Activated T-helper 2 cell treated with anti-CD3 and anti-CD28 coated beads, Interferon-gamma antibody, Interleukin-2, Interleukin-4, amounts not matched to agents 10 μg/mL and 5 μg/mL and 100 μg/mL, durations not matched to agents 14 hours and 24 hours and 36 hours (primary cell): ENCODE measurements around the gene NFYB. TPM values are rescaled to one million over a fixed set of nuclear protein-coding genes. Genes with fewer than 3 reads are reported as not detected.
"Not testable (repeated sequence)": the region's sequence is repeated elsewhere in the genome, so short reads cannot be mapped to it uniquely, and the experiment has no call there.

Source experiments
- DNase-seq: peaks from one replicate; pipeline ENCODE4 v3.0.0; 2021; ENCODE audit warnings: low spot score
- H3K27ac Mint-ChIP-seq: one replicate; pipeline ENCODE4 v1.8.0; 2021; ENCODE audit warnings: mixed read lengths
- H3K27me3 Mint-ChIP-seq: one replicate; pipeline ENCODE4 v1.8.0; 2021; ENCODE audit warnings: low read depth, mixed read lengths
- H3K36me3 Mint-ChIP-seq: one replicate; pipeline ENCODE4 v1.8.0; 2021; ENCODE audit warnings: low read depth, mixed read lengths
- H3K4me1 Mint-ChIP-seq: one replicate; pipeline ENCODE4 v1.8.0; 2021; ENCODE audit warnings: low read depth, mixed read lengths
- H3K4me3 Mint-ChIP-seq: one replicate; pipeline ENCODE4 v1.8.0; 2021; ENCODE audit warnings: low read depth, mild to moderate bottlenecking, moderate library complexity, mixed read lengths
- H3K9me3 Mint-ChIP-seq: one replicate; pipeline ENCODE4 v1.8.0; 2021; ENCODE audit warnings: mixed read lengths
- intact Hi-C: fragments of 100-400 bp; cut with micrococcal nuclease; formaldehyde crosslinking; loops from one replicate; pipeline ENCODE4 v1.15.1; 2023
- total RNA-seq: library from RNA; stranded (reverse); gene quantifications from 2 replicates; pipeline ENCODE4 v1.2.3, GENCODE V29; 2022

Gene NFYB
- total RNA-seq, 1 donor from 2014 or later, result 30.0 TPM

DNA sequence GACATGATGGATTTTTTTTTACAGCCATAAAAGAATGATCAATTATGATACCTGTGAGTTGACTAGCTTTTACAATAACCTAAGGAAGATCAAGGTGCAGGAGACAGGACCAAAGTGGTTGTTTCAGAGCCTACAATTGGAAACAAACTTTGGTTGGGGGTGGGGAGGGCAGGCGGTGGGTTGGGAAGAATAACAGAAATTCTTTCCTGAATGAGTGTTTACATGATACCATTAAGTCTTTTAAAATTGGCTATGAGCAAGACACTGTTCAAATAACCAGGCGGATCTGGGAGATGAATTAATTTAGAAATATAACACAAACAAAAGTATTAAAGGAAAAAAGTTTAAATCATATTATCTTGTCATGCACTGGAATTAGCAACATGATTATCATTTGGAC, 7.2 kb downstream of the NFYB start:
- no peaks in the 10 kb centered on the region for H3K9me3 Mint-ChIP-seq
- peaks cover 18% of the 10 kb centered on the region for H3K4me1 Mint-ChIP-seq
- no peak overlapping the region for H3K27ac Mint-ChIP-seq
- peaks cover 40% of the 10 kb centered on the region for H3K36me3 Mint-ChIP-seq
- H3K27me3 Mint-ChIP-seq, result no peaks in the 10 kb centered on the region
- intact Hi-C loops, result no loop called here
- no peak overlapping the region for H3K4me3 Mint-ChIP-seq
- DNase-seq, result no peak

DNA sequence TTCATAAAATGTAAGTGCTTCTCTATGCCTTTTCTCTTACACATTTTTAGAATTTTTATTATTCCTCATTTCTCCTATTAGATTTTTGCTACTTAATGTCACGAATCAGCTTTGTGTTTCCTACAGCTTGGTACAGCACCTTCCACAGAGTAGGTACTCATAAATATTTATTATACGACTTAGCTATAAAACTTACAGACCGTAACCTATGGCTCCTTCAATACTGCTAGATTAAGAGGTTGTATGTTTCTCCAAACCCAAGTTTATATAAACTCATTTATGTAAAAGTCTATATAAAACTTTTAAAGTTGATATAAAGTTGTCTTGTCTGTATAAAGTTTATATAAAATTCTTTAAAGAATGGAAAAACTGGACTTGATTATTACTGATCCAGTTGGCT, 11.5 kb downstream of the NFYB start:
- H3K27me3 Mint-ChIP-seq, result no peaks in the 10 kb centered on the region
- intact Hi-C loops, result no loop called here
- peaks cover 6% of the 10 kb centered on the region for H3K4me1 Mint-ChIP-seq
- H3K27ac Mint-ChIP-seq, result no peak overlapping the region
- DNase-seq, result no peak
- H3K4me3 Mint-ChIP-seq, result no peak overlapping the region
- peaks cover 53% of the 10 kb centered on the region for H3K36me3 Mint-ChIP-seq
- H3K9me3 Mint-ChIP-seq, result no peaks in the 10 kb centered on the region

- H3K4me1 Mint-ChIP-seq, result peaks cover 3% of the 10 kb centered on the region
- no peak for DNase-seq
- no peaks in the 10 kb centered on the region for H3K9me3 Mint-ChIP-seq
- H3K27ac Mint-ChIP-seq, result no peak overlapping the region
- H3K27me3 Mint-ChIP-seq, result no peaks in the 10 kb centered on the region
- intact Hi-C loops, result no loop called here
- H3K36me3 Mint-ChIP-seq, result peaks cover 54% of the 10 kb centered on the region
- no peak overlapping the region for H3K4me3 Mint-ChIP-seq
Measured at GRCh38 chr12:104122298-104122697, 15.7 kb downstream of the NFYB start.

DNA sequence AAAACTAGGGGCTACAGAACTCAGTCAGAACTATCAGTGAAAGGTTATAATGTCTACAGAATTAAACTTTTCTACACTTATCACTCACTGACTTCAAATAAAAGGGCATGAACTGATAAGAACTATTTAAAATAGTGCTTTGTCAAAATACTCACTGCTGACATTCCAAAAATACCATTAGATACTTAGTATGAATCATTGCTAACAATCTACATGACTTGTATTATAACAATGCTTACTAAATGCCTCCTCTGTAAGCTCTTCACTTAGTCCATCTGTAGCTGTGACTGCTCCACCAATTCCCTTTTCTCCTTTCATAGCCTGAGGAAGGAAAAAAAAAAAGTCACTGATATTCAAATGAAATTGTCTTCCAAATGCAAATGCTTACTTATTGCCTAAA, 17.0 kb downstream of the NFYB start:
- H3K27ac Mint-ChIP-seq, result no peak overlapping the region

GRCh38 chr12:104115587-104115975, 22.4 kb downstream of the NFYB start:
- intact Hi-C loops, result no loop called here
- Mint-ChIP-seq H3K27me3 (no peaks in the 10 kb centered on the region), H3K4me3 (no peak overlapping the region), H3K4me1 (peaks cover 5% of the 10 kb centered on the region), H3K36me3 (peaks cover 26% of the 10 kb centered on the region), H3K9me3 (no peaks in the 10 kb centered on the region), H3K27ac (no peak overlapping the region)
- DNase-seq, result no peak

More for the DNA sequence above, 17.0 kb downstream of the NFYB start:
- peaks cover 3% of the 10 kb centered on the region for H3K4me1 Mint-ChIP-seq
- intact Hi-C loops, result no loop called here
- no peaks in the 10 kb centered on the region for H3K9me3 Mint-ChIP-seq
- peaks cover 48% of the 10 kb centered on the region for H3K36me3 Mint-ChIP-seq
- no peaks in the 10 kb centered on the region for H3K27me3 Mint-ChIP-seq
- DNase-seq, result no peak
- H3K4me3 Mint-ChIP-seq, result no peak overlapping the region

- H3K27me3 Mint-ChIP-seq, H3K4me3 Mint-ChIP-seq, H3K27ac Mint-ChIP-seq, H3K9me3 Mint-ChIP-seq, intact Hi-C loops, H3K4me1 Mint-ChIP-seq, DNase-seq: not testable (repeated sequence)
- peaks cover 22% of the 10 kb centered on the region for H3K36me3 Mint-ChIP-seq
Measured at GRCh38 chr12:104114834-104115586, 23.0 kb downstream of the NFYB start.

DNA sequence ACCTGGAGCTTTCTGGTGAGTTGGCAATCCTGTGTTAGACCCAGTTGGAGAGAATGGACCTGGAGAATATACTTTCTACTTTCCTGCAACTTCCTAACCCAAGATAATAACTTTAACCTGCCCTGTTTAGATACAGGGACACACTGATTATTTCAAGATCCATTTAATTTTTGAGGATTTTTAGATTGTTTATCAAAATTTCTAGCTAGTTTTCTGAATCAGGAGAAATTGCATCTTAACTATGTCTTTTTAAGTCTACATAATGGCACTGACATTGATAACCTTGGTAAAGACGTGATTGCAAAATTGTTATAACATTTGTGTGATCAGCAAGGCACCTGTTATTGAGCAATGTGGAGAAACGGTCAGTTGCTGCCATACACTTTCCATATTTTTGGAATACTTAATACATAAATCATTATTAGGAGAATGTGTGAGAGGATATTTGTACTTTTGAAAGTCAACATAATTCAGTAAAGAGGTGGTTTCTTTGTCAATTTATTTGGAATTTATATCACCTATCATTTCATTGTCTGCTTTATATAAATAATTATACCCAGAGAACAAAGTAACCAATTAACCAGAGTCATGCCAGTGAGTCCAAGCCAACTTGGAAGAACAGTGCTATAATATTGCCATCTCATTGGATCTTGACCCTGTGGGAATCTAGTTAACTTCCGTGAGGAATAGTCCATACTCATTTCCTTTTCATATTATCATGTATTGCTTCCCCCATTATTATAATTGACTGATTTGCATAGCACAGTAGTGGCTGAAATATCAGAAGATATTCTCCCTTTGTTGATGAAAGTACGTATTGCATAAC, 28.4 kb downstream of the NFYB start:
- intact Hi-C loops, result loop anchor here (1.0 to 2.0 kb wide), 3 partner anchors 45 to 231 kb away; partner anchors contain the start of gene HCFC2
- Mint-ChIP-seq H3K4me3 (no peak overlapping the region), H3K4me1 (peaks cover 9% of the 10 kb centered on the region), H3K9me3 (no peaks in the 10 kb centered on the region), H3K27me3 (no peaks in the 10 kb centered on the region), H3K36me3 (no peaks in the 10 kb centered on the region), H3K27ac (no peak overlapping the region)
- DNase-seq, result no peak

DNA sequence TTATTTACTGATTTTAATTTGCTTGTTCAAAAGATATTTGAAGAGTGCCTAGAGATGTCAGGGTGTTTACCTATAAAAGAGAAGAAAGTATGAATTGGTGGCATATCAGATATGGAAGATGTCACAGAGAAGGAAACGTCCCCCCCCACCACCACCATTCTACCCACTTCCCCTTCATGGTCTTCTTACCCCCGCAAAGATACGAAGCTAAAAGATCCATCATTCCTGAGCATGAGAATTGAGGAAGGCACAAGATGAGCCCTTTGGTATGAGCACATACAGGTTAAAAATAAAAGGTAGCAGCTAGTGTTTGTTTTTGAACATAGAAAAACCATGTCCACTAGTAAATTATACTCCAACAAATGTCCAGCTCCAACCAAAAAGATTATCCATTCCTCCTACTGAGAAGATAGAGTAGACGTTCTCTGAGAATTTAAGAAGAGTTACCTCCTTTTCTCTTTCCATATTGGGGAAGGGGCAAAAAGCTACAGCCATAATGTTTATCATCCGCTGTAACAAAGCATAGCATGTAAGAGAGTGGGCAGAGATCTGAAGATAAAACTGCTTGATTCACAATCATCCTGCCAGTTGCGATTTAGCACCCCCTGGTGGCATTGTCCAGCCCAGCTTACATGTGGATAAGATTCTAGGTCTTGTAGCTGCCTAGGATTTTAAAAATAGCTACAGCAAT, 29.1 kb downstream of the NFYB start:
- H3K36me3 Mint-ChIP-seq, result no peaks in the 10 kb centered on the region
- no peak overlapping the region for H3K27ac Mint-ChIP-seq
- intact Hi-C loops, result loop anchor here (1.0 to 2.0 kb wide), 3 partner anchors 44 to 231 kb away; partner anchors contain the start of gene HCFC2
- peaks cover 9% of the 10 kb centered on the region for H3K4me1 Mint-ChIP-seq
- no peaks in the 10 kb centered on the region for H3K27me3 Mint-ChIP-seq
- no peak overlapping the region for H3K4me3 Mint-ChIP-seq
- DNase-seq, result peak; percentile 74
- H3K9me3 Mint-ChIP-seq, result no peaks in the 10 kb centered on the region

DNA sequence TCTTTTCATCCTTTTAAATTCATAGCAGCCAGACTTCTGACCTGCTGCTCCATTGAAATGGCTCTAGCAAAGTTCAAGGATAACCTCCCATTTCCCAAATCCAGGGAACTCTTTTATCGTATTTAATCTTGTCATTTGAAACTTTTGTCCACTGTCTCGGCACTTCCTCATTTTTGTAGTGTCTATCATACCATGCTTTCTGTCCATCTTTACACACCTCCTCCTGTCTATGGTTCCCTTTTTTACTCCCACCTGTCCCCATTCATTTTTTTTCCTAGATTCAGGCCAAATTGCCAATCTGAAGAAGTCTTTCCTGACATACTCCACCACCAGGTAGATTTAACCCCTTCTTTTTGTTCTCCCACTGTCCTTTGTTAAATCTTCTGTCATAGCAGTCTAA, 31.0 kb downstream of the NFYB start:
- H3K36me3 Mint-ChIP-seq, result peaks cover 10% of the 10 kb centered on the region
- no peaks in the 10 kb centered on the region for H3K27me3 Mint-ChIP-seq
- intact Hi-C loops, result no loop called here
- H3K4me1 Mint-ChIP-seq, result peaks cover 9% of the 10 kb centered on the region
- no peak overlapping the region for H3K27ac Mint-ChIP-seq
- no peak for DNase-seq
- no peaks in the 10 kb centered on the region for H3K9me3 Mint-ChIP-seq
- no peak overlapping the region for H3K4me3 Mint-ChIP-seq

DNA sequence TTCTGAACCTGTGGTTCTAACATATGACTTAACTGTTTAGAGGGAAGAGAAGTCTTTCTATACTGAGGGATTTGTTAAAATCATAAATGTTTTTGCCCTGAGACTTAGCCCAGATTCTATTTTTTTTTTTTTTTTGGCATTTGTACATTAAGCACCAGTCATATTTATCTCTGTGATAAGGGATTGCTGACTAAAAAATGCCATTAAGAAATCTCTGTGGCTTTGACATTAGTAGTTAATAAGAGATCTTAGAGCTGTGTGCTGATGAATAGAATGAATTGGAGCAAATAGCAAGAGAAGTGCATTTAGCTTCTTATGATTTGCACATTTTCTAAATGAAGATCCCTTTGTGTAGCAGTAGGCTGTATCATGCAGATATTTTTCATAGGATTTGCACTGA, 32.5 kb downstream of the NFYB start:
- no peaks in the 10 kb centered on the region for H3K27me3 Mint-ChIP-seq
- no peak for DNase-seq
- intact Hi-C loops, result no loop called here
- peaks cover 15% of the 10 kb centered on the region for H3K36me3 Mint-ChIP-seq
- H3K27ac Mint-ChIP-seq, result no peak overlapping the region
- H3K9me3 Mint-ChIP-seq, result no peaks in the 10 kb centered on the region
- H3K4me3 Mint-ChIP-seq, result no peak overlapping the region
- peaks cover 9% of the 10 kb centered on the region for H3K4me1 Mint-ChIP-seq

DNA sequence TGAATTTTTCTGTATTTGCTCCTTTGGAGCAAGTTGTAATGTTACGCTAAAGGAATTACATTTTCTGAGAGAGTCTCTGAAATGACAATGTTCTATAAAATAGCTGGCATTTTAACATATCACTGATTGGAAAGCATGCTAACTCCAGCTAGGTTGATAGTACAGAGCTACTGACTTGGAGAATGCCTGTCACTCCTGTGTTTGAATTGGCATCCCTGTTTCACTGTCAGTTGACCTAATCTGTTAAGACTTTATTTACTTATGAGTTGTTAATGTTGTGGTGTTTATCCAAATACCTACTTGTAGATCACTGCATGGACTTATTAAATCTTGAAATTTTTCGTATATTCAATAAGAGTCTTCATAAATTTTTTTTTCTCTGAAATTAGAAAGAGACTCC, 40.1 kb downstream of the NFYB start:
- Mint-ChIP-seq H3K27me3 (no peaks in the 10 kb centered on the region), H3K9me3 (no peaks in the 10 kb centered on the region), H3K36me3 (peaks cover 46% of the 10 kb centered on the region), H3K4me3 (no peak overlapping the region), H3K27ac (no peak overlapping the region), H3K4me1 (no peaks in the 10 kb centered on the region)
- intact Hi-C loops, result no loop called here
- no peak for DNase-seq

DNA sequence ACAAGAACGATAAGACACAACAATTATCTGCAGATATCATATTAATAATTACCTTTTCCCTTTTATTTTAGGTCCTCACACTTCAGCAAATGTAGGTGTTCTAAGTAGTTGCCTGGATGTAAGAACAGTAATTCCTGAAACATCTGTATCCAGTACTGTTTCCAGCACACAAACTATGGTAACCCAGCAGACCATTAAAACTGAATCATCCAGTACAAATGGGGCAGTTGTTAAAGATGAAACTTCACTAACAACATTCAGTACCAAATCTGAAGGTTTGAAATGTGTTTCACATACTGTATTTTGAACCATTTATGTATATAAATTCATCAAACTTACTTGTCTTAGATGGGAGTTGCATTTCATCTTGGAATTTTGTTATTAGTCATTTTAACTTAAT, 42.7 kb downstream of the NFYB start:
- intact Hi-C loops, result no loop called here
- Mint-ChIP-seq H3K4me1 (no peaks in the 10 kb centered on the region), H3K4me3 (no peak overlapping the region), H3K27me3 (no peaks in the 10 kb centered on the region), H3K27ac (no peak overlapping the region), H3K9me3 (no peaks in the 10 kb centered on the region), H3K36me3 (peaks cover 38% of the 10 kb centered on the region)
- no peak for DNase-seq

- no peak overlapping the region for H3K4me3 Mint-ChIP-seq
- intact Hi-C loops, result no loop called here
- no peak for DNase-seq
- no peaks in the 10 kb centered on the region for H3K4me1 Mint-ChIP-seq
- peaks cover 46% of the 10 kb centered on the region for H3K36me3 Mint-ChIP-seq
- H3K27me3 Mint-ChIP-seq, result no peaks in the 10 kb centered on the region
- no peak overlapping the region for H3K27ac Mint-ChIP-seq
- no peaks in the 10 kb centered on the region for H3K9me3 Mint-ChIP-seq
Measured at GRCh38 chr12:104094284-104094683, 43.7 kb downstream of the NFYB start.
